Endometrium (tissue), 2 donors: Measurements from ENCODE around the gene OR5C1.
"Not testable (repeated sequence)": the region's sequence is repeated elsewhere in the genome, so short reads cannot be mapped to it uniquely, and the experiment has no call there.

Source experiments
- FAIRE-seq: peaks from 2 replicates; lab custom pipeline; 2012; peaks lifted over from hg19 to GRCh38; lab: Jason Lieb, UNC
- donor health status: control.
- donor health status: control.

The OR5C1 gene

DNA sequence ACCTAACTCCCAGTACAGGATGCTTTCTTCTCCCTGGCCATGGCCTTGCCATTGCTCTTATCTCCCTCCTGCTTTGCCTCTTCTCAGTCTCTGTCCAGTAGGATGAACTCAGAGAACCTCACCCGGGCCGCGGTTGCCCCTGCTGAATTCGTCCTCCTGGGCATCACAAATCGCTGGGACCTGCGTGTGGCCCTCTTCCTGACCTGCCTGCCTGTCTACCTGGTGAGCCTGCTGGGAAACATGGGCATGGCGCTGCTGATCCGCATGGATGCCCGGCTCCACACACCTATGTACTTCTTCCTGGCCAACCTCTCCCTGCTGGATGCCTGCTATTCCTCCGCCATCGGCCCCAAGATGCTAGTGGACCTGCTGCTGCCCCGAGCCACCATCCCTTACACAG is at the start of gene OR5C1:
Gene OR5C1, plus strand, starts transcription at position 103 of the 400 bp plus-strand sequence. Its CDS starts 0 bp downstream, at position 103.
- no peak for FAIRE-seq

DNA sequence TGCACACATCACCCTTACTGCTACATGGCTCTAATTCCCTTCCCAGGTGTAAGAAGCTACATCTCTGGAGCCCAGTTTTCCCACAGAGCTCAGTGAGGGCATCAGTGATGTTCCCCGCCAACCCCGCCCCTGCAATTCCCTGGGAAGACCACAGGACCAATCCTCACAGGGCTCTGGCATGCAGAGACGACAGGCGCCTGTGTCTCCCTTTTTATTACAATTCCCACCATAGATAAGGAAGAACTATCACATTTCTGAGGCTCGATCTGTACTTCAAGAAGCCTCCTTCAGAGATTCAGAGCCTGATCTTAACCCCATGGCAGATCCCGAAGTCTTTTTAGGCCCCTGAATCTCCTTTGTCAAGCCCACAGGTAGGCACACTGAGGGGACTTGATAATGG is 46.7 kb upstream of the OR5C1 start, which contains the start of gene OR1L6:
Gene OR1L6, plus strand, starts transcription at position 301 of the 400 bp plus-strand sequence. CDS start 7,545 bp downstream, outside the sequence.
- FAIRE-seq: no peak

DNA sequence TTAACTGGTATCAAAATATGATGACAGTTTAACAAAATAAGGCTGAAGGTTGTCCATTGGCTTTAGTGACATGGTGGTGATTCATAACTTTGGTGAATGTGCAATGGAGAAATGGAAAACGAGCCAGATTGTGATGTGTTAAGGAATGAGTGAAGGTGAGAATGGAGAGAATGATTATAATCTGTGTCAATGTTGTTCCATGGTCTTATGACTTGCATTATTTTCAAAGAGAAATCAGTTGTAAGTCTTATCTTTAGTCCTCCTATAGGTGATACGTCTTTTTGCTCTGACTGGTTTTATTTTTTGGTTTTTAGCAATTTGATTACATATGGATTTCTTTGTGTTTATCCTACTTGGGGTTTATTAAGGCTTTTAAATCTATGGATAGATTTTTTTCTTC is 33.9 kb upstream of the OR5C1 start:
- no peak for FAIRE-seq

DNA sequence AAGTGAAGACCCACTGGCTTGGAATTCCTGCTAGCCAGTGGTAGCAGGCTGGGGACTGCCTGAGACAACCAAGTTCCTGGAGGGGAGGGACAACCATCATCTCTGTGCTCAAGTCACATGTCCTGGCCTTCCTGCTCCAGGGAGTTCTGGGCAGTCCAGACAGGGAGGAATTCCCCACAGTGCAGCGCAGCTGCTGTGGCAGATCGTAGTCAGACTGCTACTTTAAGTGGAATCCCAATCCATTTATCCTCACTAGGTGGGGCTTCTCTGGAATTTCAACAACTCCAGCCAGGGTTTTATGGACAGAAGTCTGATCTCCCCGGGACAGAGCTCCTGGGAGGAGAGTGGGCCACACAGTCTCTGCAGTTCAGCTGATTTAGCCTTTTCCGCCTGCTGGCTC is 20.9 kb upstream of the OR5C1 start:
- no peak for FAIRE-seq

DNA sequence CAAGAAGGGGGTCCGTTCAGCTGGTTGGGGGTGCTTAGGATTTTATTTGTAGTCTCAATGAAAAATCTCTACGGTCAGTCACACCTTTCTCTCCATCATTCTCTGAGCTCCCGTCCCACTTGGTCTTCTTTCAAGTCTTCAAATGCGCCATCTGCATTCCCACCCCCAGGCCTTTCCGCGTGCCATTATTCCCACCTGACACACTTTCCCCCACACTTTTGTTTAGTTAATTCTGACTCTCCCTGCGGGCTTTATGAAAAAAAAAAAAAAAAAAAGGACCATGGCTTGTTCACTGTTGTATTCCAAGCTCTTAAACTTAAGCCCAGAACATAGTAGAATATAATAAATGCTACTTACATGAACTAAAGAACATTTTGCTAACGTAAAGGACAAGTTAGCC is 11.7 kb upstream of the OR5C1 start:
- FAIRE-seq: no peak

DNA sequence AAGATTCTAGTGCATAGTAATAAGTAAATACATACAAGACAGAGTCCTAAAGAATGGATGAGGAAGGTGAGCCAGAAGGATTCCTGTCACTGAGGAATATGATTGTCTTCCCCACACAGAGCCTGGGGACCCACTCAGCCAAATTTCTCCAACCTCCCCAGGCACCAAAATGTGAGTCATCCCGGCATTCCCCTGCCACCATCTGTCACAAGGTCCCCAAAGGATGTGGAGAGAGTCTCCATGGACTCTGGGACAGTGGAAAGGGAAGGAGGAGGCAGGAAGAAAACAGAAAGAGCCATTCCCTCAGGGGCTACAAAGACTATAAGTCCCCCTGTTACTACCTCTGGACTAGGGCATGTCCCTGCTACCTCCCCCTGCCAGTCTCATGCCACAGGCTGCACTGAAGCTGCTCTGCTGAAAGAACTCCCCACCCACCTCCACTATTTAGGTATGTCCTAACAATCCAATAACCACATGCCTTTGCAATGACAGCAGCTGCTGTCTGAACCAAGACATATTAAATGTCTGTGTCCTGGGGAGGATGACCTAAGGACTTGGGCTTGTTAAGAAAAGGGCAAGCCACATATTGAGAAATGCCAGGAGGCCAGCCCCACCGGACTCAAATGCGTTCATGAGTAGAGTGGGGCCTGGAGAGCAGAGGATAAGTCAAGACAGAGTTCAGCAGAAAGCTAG is 10.7 kb upstream of the OR5C1 start:
- FAIRE-seq: no peak

DNA sequence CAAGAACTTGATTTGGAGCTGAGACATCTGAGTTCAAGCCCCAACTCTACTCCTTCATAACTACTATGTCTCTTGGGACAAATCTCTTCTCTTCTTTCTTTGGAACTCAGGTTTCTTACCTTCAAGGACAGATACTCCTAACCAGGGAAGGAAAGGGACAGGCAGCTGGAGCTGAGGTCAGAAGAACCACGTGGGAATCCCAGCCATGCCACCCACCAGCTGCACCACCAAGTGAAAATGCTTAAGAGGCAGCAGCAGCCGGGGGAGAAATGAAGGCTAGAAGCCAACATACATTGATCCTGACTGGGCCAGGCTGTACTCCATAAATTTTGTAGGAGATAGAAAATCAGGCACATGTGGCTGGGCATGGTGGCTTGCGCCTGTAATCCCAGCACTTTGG is 9.6 kb upstream of the OR5C1 start:
- no peak for FAIRE-seq

DNA sequence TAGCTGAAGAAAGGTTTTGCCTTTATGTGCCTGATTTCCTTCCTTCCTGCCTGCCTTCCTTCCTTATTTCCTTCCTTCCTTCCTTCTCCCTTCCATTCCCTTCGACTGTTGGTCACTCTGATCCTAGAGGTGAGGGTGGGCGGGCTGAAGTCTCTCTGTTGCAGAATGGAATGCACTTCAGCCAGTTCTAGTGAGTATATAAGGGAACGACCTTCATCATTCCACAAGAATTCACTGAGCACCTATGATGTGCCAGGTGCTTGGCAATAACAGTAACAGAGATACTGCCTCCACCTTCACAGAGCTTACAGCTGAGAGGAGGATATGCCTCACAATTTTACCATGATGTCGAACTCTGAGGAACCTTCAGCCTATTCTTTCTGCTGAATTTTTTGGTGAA is 8.7 kb upstream of the OR5C1 start:
- no peak for FAIRE-seq

DNA sequence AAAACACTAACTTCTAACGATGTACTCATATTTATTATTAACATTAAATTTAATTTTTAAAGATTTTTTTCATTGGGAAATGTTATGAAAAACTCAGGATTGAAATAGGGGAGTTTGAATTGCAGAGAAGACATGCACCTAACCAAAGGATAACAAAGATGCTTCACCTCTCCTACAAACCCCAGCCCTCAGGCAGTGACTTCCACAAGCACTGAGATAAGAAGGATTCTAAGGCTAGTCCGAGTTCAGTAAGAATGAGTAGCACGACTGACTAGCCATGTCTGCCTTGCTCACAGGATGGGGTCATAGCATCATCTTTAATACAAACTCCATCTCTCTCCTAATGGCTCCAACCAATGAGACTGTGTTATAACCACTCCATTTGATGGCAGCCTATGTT is 7.1 kb upstream of the OR5C1 start:
- no peak for FAIRE-seq

DNA sequence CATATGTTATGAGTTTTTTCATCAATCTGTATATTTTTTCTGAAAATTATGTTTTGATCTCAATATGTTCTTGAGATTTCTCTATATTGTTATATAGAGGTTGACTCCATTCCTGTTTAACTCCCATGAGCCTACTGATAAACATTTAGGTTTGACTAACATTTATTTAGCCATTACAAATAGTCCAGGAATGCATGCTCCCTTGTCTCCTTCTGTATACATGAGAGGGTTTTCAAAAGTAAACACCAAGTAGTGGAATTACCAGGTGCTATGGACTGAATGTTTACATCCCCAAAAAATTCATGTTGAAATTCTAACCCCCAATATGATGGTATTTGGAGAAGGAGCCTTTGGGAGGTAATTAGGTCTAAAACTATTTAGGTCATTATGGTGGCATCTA is 3.5 kb upstream of the OR5C1 start:
- no peak for FAIRE-seq

DNA sequence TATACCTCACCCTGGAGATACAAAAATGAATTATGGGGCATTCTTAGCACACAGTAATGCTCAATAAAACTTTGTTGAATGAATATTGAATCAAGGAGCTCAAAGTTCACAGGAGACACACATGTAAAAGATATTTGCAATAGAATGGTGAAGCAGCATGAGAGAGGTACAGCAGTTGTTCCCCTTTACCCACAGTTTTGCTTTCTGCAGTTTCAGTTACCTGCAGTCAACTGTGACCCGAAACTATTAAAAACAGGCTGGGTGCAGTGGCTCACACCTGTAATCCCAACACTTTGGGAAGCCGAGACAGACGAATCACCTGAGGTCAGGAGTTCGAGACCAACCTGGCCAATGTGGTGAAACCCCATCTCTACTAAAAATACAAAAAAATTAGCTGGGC is 2.4 kb upstream of the OR5C1 start:
- no peak for FAIRE-seq

DNA sequence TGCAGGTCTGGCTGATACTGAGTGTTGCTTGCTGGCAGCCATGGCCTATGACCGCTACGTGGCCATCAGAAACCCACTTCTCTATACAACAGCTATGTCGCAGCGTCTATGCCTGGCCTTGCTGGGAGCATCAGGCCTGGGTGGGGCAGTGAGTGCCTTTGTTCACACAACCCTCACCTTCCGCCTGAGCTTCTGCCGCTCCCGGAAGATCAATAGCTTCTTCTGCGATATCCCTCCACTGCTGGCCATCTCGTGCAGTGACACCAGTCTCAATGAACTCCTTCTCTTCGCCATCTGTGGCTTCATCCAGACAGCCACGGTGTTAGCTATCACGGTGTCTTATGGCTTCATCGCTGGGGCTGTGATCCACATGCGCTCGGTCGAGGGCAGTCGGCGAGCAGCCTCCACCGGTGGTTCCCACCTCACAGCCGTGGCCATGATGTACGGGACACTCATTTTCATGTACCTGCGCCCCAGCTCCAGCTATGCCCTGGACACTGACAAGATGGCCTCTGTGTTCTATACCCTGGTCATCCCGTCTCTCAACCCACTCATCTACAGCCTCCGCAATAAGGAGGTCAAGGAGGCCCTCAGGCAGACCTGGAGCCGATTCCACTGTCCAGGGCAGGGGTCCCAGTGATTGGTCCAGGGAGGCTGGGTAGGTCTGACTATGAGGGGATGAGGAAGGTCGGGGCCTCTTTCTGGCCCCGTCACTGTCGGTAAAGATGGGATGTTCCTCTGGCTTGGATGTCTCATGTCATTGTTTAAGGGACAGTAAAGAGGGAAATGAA is 718 bp downstream of the OR5C1 start:
- no peak for FAIRE-seq

DNA sequence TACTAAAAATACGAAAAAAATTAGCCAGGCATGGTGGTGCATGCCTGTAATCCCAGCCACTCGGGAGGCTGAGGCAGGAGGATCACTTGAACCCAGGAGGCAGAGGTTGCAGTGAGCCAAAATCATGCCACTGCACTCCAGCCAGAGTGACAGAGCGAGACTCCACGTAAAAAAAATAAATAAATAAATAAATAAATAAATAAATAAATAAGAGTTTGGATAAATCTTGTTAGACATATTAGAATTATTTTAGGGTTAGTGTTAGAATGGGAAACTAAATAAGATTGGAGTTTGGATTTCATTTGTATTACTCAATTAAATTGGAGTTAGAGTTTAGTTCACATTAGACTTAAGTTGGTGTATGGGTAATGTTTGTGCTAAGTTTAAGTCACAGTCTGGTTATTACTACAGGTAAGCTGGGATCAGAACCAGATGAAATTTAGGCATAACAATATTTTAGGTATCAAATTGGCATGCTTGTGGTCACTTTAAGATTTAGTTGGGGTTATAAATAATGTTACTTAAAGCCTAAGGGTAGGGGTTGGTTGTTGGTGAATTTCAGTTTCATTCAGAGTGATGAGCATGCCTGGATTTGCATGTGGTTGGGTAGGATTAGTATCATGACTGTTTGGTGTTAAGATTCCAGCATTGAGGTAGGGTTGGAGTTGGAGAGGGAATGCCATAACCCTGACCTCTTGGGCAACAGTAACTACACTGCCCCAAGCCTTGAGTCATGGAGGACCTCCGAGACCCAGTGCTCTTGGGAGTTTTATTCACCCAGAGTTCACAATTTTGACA is 3.3 kb downstream of the OR5C1 start:
- FAIRE-seq: no peak

DNA sequence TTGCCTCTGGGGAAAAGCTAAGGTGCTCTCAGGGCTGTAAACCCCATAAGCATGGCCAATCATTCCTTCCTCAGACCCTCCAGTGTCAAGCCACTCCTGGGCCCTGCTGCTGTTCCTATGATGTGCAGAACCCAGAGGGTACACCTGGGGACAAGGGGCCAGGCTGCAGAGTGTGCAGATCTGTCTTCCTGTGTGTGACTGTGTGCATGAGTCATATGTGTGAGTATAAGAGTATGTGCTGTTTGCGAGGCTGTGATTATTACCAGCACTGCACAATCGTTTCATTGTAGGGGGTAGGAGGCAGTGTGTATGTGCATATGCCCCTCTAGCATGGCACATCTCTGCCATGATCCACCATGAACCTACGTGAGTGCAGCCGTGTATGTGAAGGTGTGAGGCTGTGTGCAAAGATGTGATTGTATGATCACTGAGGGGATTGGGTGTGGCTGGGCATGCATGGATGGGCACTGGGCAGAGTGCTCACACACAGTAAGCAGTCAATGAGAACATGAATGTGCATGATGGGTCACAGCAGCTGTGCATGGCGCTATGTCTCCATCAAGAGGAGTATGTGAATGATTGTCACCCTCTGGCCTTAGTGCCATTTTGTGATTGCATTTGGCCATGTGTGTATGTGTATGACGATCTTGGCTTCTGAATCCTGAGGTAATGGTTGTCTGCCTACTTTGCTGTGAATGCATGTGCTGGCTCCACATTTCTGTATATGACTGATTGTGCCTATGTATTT is 8.8 kb downstream of the OR5C1 start:
- no peak for FAIRE-seq

DNA sequence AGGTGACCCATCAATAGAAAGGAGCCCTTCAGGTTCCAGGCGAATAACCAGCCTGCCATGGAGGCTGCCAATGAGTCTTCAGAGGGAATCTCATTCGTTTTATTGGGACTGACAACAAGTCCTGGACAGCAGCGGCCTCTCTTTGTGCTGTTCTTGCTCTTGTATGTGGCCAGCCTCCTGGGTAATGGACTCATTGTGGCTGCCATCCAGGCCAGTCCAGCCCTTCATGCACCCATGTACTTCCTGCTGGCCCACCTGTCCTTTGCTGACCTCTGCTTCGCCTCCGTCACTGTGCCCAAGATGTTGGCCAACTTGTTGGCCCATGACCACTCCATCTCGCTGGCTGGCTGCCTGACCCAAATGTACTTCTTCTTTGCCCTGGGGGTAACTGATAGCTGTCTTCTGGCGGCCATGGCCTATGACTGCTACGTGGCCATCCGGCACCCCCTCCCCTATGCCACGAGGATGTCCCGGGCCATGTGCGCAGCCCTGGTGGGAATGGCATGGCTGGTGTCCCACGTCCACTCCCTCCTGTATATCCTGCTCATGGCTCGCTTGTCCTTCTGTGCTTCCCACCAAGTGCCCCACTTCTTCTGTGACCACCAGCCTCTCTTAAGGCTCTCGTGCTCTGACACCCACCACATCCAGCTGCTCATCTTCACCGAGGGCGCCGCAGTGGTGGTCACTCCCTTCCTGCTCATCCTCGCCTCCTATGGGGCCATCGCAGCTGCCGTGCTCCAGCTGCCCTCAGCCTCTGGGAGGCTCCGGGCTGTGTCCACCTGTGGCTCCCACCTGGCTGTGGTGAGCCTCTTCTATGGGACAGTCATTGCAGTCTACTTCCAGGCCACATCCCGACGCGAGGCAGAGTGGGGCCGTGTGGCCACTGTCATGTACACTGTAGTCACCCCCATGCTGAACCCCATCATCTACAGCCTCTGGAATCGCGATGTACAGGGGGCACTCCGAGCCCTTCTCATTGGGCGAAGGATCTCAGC is 11.6 kb downstream of the OR5C1 start, which contains the start of gene OR1K1:
Gene OR1K1, plus strand, starts transcription at position 58 of the 995 bp plus-strand sequence. Its CDS starts 0 bp downstream, at position 58.
- FAIRE-seq: no peak

DNA sequence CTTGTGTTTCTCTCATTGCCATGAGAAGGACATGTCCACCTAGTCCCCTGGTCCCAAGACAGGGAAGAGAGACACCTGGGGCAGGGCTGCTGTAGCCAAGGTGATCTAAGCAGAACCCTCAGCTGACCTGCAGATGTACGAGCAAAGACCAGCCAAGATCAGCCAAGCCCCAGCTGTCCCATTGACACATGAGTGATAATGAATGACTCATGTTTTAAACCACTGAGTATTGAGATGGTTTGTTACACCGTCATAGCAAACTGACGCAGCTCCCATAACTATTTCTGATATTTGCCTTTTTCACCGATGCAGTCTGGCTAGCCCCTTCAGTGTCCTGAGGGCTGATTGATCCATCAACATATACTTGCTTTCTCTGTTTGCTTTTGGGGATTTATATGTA is 17.9 kb downstream of the OR5C1 start:
- FAIRE-seq: no peak

DNA sequence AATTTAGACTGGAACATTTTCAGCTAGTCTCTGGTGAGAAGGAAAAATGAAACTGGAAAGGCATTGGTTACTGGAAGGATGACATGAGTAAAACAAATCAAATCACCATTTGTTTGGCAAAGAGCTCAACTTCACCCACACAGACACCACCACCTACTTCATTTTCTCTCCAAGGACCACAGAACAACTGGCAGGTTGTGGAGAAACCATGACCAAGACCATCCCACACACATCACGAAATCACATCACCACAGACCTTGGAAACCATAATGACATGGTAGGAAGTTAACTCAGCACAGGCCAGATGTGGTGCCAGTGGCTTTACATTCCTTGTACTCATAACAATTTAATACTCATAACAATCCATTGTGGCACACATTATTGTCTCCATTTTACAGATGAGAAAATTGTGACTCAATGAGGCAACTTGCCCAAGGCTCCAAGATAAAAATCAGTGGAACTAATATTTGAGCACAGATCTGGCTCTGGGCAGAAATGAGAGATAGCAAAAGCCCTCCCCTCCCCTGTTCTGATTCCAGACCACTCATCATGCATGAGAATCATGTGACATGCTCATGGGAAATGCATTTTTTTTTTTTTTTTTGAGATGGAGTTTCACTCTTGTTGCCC is 18.7 kb downstream of the OR5C1 start:
- no peak for FAIRE-seq

DNA sequence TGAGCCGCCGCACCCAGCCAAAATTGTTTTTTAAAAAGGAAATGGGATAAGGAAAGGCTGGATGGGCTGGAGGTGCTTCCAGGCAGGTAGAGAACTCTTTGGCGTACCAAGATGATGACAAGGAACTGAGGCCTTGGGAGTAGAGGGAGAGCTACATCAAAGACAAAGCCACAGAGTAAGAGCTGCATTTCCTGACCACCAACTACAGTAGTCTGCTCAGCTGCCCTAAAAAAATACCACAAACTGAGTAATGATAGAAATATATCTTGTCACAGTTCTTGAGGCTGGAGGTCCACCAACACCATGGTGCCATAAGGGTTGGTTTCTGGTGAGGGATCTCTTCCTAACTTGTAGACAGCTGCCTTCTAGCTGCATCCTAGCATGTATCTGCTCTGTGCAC is 19.4 kb downstream of the OR5C1 start:
- no peak for FAIRE-seq

DNA sequence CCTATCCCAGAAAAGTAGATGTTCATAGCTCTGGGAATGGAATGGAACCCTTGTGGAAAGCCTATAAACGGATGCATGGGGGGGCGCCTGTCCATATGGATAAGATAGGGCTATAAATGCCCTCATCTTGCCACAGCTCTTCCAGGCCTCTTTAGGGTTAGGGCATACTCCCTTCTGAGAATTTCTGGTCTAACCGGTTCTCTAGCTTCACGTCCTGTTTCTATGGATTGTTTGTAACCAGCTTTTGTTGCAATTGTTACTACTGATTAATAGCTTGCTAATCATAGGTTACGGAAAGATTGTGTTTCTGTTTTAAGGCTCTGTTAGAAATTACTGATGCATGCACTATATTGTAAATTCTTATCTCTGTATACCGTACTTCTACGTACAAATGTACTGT is 20.5 kb downstream of the OR5C1 start:
- FAIRE-seq: not testable (repeated sequence)

DNA sequence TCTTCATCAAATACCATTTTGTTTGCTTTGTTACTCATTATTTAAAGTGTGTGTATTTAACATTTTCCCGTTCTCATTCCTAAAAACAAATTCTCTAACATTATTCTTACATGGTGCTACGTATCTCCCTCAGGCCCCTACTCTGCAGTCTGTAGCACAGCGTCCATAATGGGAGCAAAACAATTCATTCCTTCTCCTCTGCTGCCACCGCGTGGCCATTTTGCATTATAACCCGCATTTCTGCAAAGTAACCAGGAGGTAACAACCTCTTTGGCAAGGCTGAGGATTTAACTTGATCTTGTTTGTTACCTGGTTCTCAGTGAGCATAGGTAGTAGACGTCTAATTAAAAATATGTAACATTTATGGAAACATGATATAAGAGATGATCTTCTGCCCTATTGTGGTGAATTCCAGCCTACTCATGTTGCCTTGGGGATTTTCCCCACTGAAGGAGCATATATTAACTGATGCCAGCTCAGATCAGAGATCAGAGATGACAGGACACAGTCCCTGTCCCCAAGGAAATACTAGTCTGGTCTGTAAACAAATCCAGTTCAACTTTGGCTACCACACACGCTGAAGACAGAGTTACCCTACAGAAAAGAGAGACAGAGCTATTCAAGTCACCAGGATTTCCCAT is 21.7 kb downstream of the OR5C1 start:
- FAIRE-seq: peak; percentile 96
